T-cell (primary cell): ENCODE data around the gene TAS2R1. TPM values are rescaled to one million over a fixed set of nuclear protein-coding genes. Genes with fewer than 3 reads are reported as not detected.

Experiments used
- ATAC-seq, 4 experiments: fragments of 200-7000 bp in 3 of 4; fragments of 150-1000 bp in 1 of 4; cut with Tn5 transposase; replicated peaks in 1 of 4; 1 replicate in 3 of 4; 2 replicates in 1 of 4; pipeline ENCODE4 v1.10.0; 2021; ENCODE audit warnings: moderate library complexity in 3 of 4, mild to moderate bottlenecking in 2 of 4, moderate number of reproducible peaks in 1 of 4
- CTCF ChIA-PET, 2 donors: fragments of 300-600 bp; sonication (Branson Sonifier 250); formaldehyde crosslinking; loops; one replicate each; lab custom pipeline; 2022; ENCODE audit warnings: antibody characterized with exemption in 2 of 2; lab: Charles Lee
- POLR2A ChIA-PET, 2 donors: fragments of 300-600 bp; sonication (Branson Sonifier 250); formaldehyde crosslinking; loops; one replicate each; lab custom pipeline; 2022; ENCODE audit warnings: antibody characterized with exemption in 2 of 2; lab: Charles Lee
- DNase-seq, 35 experiments: peaks; one replicate each; pipeline versions ENCODE4 v3.0.0 to v3.0.0-alpha.2; 2013 to 2023
- H3K27ac ChIP-seq: one replicate; pipeline ENCODE4 v1.5.1; 2013; ENCODE audit warnings: low read length
- H3K27me3 ChIP-seq, 2 experiments: replicated peaks in 1 of 2; 1 replicate in 1 of 2; 2 replicates in 1 of 2; pipeline versions ENCODE4 v1.6.1 to v1.7.0; 2013; ENCODE audit warnings: low read length in 1 of 2, mixed read lengths in 1 of 2; ENCODE audit not compliant: control insufficient read depth in 2 of 2, insufficient read depth in 2 of 2; ENCODE audit errors: extremely low read depth in 1 of 2
- H3K36me3 ChIP-seq, 2 donors: 1 replicate in 1 of 2; 2 replicates in 1 of 2; pipeline versions ENCODE4 v1.6.1 to v1.7.0; 2013; ENCODE audit warnings: low read length in 1 of 2; ENCODE audit not compliant: control insufficient read depth in 2 of 2, insufficient read depth in 1 of 2; ENCODE audit errors: extremely low read depth in 1 of 2
- H3K4me1 ChIP-seq, 2 experiments: 1 replicate in 1 of 2; 2 replicates in 1 of 2; pipeline versions ENCODE4 v1.6.1 to v1.7.0; 2013; ENCODE audit warnings: low read length in 2 of 2, mixed read lengths in 1 of 2; ENCODE audit not compliant: insufficient read depth in 2 of 2, control insufficient read depth in 1 of 2; ENCODE audit errors: extremely low read depth in 1 of 2
- H3K4me3 ChIP-seq, 2 donors: 1 replicate in 1 of 2; 2 replicates in 1 of 2; pipeline versions ENCODE4 v1.5.1 to v1.7.0; 2013; ENCODE audit warnings: mild to moderate bottlenecking in 2 of 2, low read length in 1 of 2, moderate library complexity in 1 of 2; ENCODE audit not compliant: control insufficient read depth in 1 of 2; ENCODE audit errors: extremely low read depth in 1 of 2
- H3K9me3 ChIP-seq: 2 replicates; pipeline ENCODE4 v1.7.0; 2013
- H3K27ac Mint-ChIP-seq, 2 donors: one replicate each; pipeline ENCODE4 v1.8.0; 2020 to 2021; ENCODE audit warnings: mild to moderate bottlenecking in 2 of 2, mixed read lengths in 2 of 2
- H3K27me3 Mint-ChIP-seq, 2 donors: one replicate each; pipeline ENCODE4 v1.8.0; 2021 to 2022; ENCODE audit warnings: mixed read lengths in 2 of 2
- H3K36me3 Mint-ChIP-seq: one replicate; pipeline ENCODE4 v1.8.0; 2021; ENCODE audit warnings: mixed read lengths
- H3K4me1 Mint-ChIP-seq, 3 donors: one replicate each; pipeline ENCODE4 v1.8.0; 2020 to 2022; ENCODE audit warnings: mixed read lengths in 3 of 3, mild to moderate bottlenecking in 1 of 3
- H3K4me3 Mint-ChIP-seq, 3 donors: one replicate each; pipeline ENCODE4 v1.8.0; 2020 to 2022; ENCODE audit warnings: mild to moderate bottlenecking in 3 of 3, mixed read lengths in 3 of 3, moderate library complexity in 3 of 3
- H3K9me3 Mint-ChIP-seq, 3 donors: one replicate each; pipeline ENCODE4 v1.8.0; 2020 to 2022; ENCODE audit warnings: mixed read lengths in 3 of 3
- WGBS: methylation state at CpG from one replicate; pipeline ENCODE4 v1.1.5; 2013; ENCODE audit warnings: missing lambda C conversion rate; ENCODE audit not compliant: insufficient coverage; 5-methylcytosine and 5-hydroxymethylcytosine counted together
- total RNA-seq, 35 experiments: library from RNA in 6 of 35; stranded (reverse) in 6 of 35; fragments of 120-200 nt in 1 of 35; gene quantifications; one replicate each; pipeline versions ENCODE4 v1.2.1 to v1.2.4 and lab custom pipeline; 2013 to 2026

The TAS2R1 gene
- total RNA-seq, 5 donors from 2014 or later (not counting 1 experiment from before 2014, with no cell fraction given) = not detected

DNA sequence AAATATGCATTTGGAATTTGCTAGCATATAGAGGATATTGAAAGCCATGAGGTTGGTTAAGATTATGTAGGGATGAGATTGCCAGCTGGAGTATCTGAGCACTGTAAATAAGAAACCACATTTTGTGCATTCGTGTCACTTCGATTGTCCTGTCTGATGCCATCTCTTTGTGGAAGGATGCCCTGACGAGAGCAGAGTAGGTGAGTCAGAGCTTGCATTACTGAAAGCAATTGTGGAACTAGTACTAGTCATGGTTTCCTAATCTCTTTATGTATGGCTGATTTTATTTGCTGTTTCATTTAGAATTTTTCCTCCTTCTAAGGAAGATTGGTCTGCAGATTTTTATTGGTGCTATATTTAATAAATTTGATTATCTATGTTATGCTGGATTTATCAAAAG lies 14.5 kb upstream of the TAS2R1 start:
- no peak overlapping the region for H3K4me3 ChIP-seq
- H3K9me3 ChIP-seq = no peaks in the 10 kb centered on the region
- no peaks in the 10 kb centered on the region for H3K4me1 ChIP-seq
- Mint-ChIP-seq H3K4me1 (no peaks in the 10 kb centered on the region), H3K9me3 (peaks cover under 1 to 3% (median 2%) of the 10 kb centered on the region in 3 donors), H3K36me3 (peaks cover under 1% of the 10 kb centered on the region), H3K4me3 (no peak overlapping the region), H3K27ac (no peak overlapping the region), H3K27me3 (no peaks in the 10 kb centered on the region)
- WGBS = 80% methylated on average over 2 of the region's 3 CpGs
- ATAC-seq (no peak), DNase-seq (no peak)
- CTCF ChIA-PET = no interaction called here
- H3K27ac ChIP-seq = no peak overlapping the region
- H3K36me3 ChIP-seq = no peaks in the 10 kb centered on the region
- H3K27me3 ChIP-seq = no peaks in the 10 kb centered on the region
- POLR2A ChIA-PET = interaction anchor here in 1 of 2 donors (0.7 kb wide), 1 partner anchor 24 kb away, joined by 3 read pairs; no protein-coding TSS in a partner anchor

DNA sequence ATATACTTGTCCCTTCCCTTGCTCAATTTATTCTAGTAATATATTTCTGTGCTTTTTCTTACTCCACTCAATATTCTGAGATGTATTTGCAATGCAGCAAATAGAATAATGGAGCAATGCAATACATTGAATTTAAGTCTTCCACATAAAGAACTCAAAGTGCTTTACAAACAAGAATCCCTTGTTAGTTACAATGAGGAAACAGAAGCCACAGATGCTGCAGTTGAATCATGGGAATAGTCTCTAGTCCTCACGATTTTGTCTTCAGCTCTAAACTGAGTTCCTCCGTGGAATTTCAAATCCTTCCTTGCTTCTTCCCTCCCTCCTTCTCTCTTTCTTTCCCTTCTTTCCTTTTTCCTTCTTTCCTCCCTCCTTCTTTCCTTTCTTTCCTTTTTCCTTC lies 12.5 kb upstream of the TAS2R1 start:
- H3K27me3 ChIP-seq = no peaks in the 10 kb centered on the region
- H3K4me3 ChIP-seq = no peak overlapping the region
- peaks cover 3% of the 10 kb centered on the region for H3K9me3 ChIP-seq
- H3K27ac ChIP-seq = no peak overlapping the region
- H3K4me1 ChIP-seq = no peaks in the 10 kb centered on the region
- Mint-ChIP-seq H3K9me3 (peaks cover 11 to 18% (median 13%) of the 10 kb centered on the region in 3 donors), H3K36me3 (peaks cover 3% of the 10 kb centered on the region), H3K27me3 (no peaks in the 10 kb centered on the region), H3K4me1 (no peaks in the 10 kb centered on the region), H3K27ac (no peak overlapping the region), H3K4me3 (no peak overlapping the region)
- WGBS = 68% methylated on average over 2 of the region's 2 CpGs
- POLR2A ChIA-PET = no interaction called here
- no peaks in the 10 kb centered on the region for H3K36me3 ChIP-seq
- ATAC-seq (no peak), DNase-seq (no peak)
- CTCF ChIA-PET = no interaction called here

DNA sequence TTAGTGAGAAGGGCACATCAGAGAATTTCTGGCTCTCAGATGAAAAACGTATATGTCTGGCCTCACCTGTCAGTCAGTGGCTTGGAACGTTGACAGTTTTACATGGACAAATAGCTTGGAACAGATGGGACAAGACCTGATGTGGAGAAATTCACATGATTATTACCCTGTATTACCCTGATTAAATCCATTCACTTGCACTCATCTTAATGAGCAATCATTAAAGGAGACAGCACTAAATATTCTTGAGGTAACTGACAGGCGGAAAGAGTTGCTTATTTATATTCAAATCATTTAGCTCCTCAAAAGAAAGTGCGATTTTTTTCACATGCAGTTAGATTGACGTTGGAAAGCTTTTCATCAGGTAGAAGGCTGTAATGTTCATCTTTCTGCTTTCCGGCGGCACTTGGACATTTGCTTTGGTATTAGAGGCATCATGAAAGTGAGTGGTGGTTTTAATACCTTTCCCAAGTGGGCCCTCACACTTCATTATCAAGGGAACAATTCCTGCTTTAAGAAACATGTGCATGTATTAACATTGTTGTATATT lies 11.7 kb upstream of the TAS2R1 start:
- Mint-ChIP-seq H3K36me3 (peaks cover 3% of the 10 kb centered on the region), H3K27ac (no peak overlapping the region), H3K27me3 (no peaks in the 10 kb centered on the region), H3K4me3 (no peak overlapping the region), H3K9me3 (peaks cover 11 to 23% (median 15%) of the 10 kb centered on the region in 3 donors), H3K4me1 (no peaks in the 10 kb centered on the region)
- ChIA-PET POLR2A (no interaction called here), CTCF (no interaction called here)
- no peaks in the 10 kb centered on the region for H3K4me1 ChIP-seq
- DNase-seq (no peak), ATAC-seq (no peak)
- no peak overlapping the region for H3K27ac ChIP-seq
- no peaks in the 10 kb centered on the region for H3K36me3 ChIP-seq
- whole genome bisulfite sequencing = no CpG with 5 or more reads among the region's 7 CpGs
- H3K27me3 ChIP-seq = no peaks in the 10 kb centered on the region
- peaks cover 3% of the 10 kb centered on the region for H3K9me3 ChIP-seq
- no peak overlapping the region for H3K4me3 ChIP-seq

DNA sequence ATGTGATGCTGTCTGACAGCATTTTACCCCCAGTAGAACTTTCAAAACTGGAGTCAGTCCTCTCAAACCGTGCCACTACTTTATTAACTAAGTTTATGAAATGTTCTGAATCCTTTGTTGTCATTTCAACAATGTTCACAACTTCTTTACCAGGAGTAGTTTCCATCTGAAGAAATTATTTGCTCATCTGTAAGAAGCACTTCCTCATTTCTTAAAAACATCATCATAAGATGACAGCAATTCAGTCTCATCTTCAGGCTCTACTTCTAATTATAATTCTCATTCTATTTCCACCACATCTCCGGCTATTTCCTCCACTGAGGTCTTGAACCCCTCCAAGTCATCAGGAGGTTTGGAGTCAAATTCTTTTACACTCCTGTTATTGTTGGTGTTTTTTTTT lies 2.3 kb upstream of the TAS2R1 start:
- ChIA-PET CTCF (no interaction called here), POLR2A (no interaction called here)
- no peaks in the 10 kb centered on the region for H3K27me3 Mint-ChIP-seq
- no peak overlapping the region for H3K27ac Mint-ChIP-seq
- H3K4me3 Mint-ChIP-seq = no peak overlapping the region
- Histone ChIP-seq H3K9me3 (no peaks in the 10 kb centered on the region), H3K27ac (no peak overlapping the region), H3K36me3 (no peaks in the 10 kb centered on the region), H3K4me1 (no peaks in the 10 kb centered on the region), H3K4me3 (no peak overlapping the region), H3K27me3 (no peaks in the 10 kb centered on the region)
- DNase-seq (no peak), ATAC-seq (no peak)
- H3K36me3 Mint-ChIP-seq = no peaks in the 10 kb centered on the region
- peaks cover 14 to 44% (median 25%) of the 10 kb centered on the region in 3 donors for H3K9me3 Mint-ChIP-seq
- no peaks in the 10 kb centered on the region for H3K4me1 Mint-ChIP-seq
- no CpG with 5 or more reads among the region's 2 CpGs for WGBS

DNA sequence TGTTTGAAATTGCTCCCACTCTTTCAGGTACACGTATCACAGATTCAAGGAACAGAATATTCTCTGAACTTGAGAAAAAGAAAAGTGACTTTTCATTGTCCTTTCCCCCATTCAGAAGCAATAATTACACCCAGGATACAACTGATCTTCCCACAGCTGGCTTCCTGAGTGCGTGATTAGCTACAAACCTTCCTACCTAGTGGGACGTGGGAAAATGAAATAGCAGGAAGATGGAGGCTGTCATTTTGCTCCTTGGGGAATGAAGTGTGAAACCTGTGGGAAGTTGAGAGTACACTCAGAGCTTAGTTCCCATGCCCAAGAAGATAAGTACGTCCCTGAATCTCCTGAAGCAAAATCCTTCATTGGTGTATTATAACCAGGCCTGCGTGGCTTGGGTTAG lies 2.6 kb downstream of the TAS2R1 start:
- Histone ChIP-seq H3K4me3 (no peak overlapping the region), H3K27me3 (no peaks in the 10 kb centered on the region), H3K36me3 (no peaks in the 10 kb centered on the region), H3K4me1 (no peaks in the 10 kb centered on the region), H3K27ac (no peak overlapping the region), H3K9me3 (no peaks in the 10 kb centered on the region)
- POLR2A ChIA-PET = no interaction called here
- Mint-ChIP-seq H3K9me3 (peaks cover under 1 to 20% (median 5%) of the 10 kb centered on the region in 3 donors), H3K4me3 (no peak overlapping the region), H3K36me3 (no peaks in the 10 kb centered on the region), H3K27ac (no peak overlapping the region), H3K27me3 (peaks cover 0 to 3% of the 10 kb centered on the region in 2 donors), H3K4me1 (no peaks in the 10 kb centered on the region)
- no CpG with 5 or more reads among the region's 5 CpGs for WGBS
- DNase-seq (no peak), ATAC-seq (no peak)
- CTCF ChIA-PET = no interaction called here

DNA sequence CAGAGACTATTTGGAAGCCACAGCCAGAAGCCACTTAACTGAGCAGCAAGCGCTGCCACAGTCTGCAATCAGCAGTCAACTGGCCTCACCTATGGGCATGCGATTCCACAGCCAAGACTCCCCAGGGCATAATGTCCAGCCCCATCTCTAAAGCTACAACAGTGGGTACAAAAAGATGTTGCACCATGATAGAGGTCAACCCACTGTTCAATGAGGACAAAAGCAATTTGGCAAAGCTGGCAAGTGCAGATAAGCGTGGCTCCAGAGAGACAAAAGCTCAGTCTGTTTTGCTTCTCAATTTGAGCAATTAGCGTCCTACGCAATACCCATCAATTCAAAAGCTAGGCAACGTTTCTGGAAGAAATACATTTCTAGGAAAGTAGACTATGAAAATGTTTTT lies 3.2 kb downstream of the TAS2R1 start:
- POLR2A ChIA-PET = no interaction called here

More for the DNA sequence above, 3.2 kb downstream of the TAS2R1 start:
- ATAC-seq = no peak
- Histone ChIP-seq H3K9me3 (no peaks in the 10 kb centered on the region), H3K4me3 (no peak overlapping the region), H3K27ac (no peak overlapping the region), H3K4me1 (no peaks in the 10 kb centered on the region), H3K36me3 (no peaks in the 10 kb centered on the region), H3K27me3 (no peaks in the 10 kb centered on the region)
- CTCF ChIA-PET = no interaction called here
- WGBS = 73% methylated on average over 2 of the region's 6 CpGs
- Mint-ChIP-seq H3K27me3 (peaks cover 0 to 3% of the 10 kb centered on the region in 2 donors), H3K4me3 (no peak overlapping the region), H3K27ac (no peak overlapping the region), H3K9me3 (peaks cover 0 to 20% (median 5%) of the 10 kb centered on the region in 3 donors), H3K36me3 (no peaks in the 10 kb centered on the region), H3K4me1 (no peaks in the 10 kb centered on the region)
- DNase-seq = no peak
